Lower leg skin (tissue), 4 donors: ENCODE data around the gene FARP1. TPM values are rescaled to one million over a fixed set of nuclear protein-coding genes. Genes with fewer than 3 reads are reported as not detected.

Experiments used
- DNase-seq, 2 donors: peaks; one replicate each; pipeline ENCODE4 v3.0.0-alpha.2; 2019; ENCODE audit warnings: low spot score in 2 of 2
- H3K4me3 ChIP-seq: fragments of 200-600 bp; sonication (generic); 2 replicates; pipeline ENCODE4 v1.5.1; 2017; ENCODE audit warnings: mild to moderate bottlenecking, low read depth; ENCODE audit not compliant: poor library complexity, severe bottlenecking
- POLR2A ChIP-seq, 2 donors: fragments of 450-650 bp; IDR thresholded peaks; one replicate each; pipeline ENCODE4 v1.6.1; 2016 to 2017; ENCODE audit warnings: antibody characterized with exemption in 2 of 2, mild to moderate bottlenecking in 1 of 2, moderate library complexity in 1 of 2
- WGBS, 2 donors: methylation state at CpG; one replicate each; pipeline ENCODE4 v1.1.5; 2018; 5-methylcytosine and 5-hydroxymethylcytosine counted together
- intact Hi-C: fragments of 100-400 bp; cut with DNase I; formaldehyde crosslinking; loops from one replicate; pipeline ENCODE4 v1.15.0; 2023; ENCODE audit warnings: low total_unique reads
- total RNA-seq, 4 donors: library from RNA; depleted of rRNA; stranded (reverse); fragments of >200 nt; gene quantifications; one replicate each; pipeline ENCODE4 v1.1.0, GENCODE V29; 2016
- TF ChIP-seq, protein P1 (sequence below), 3 donors: fragments of 450-650 bp; IDR thresholded peaks; one replicate each; pipeline ENCODE4 v1.5.1; 2016; ENCODE audit warnings: antibody characterized with exemption in 3 of 3, mild to moderate bottlenecking in 3 of 3, moderate library complexity in 2 of 3

The FARP1 gene
- total RNA-seq, 4 donors from 2014 or later, result 4.9 to 26.2 (median 13.3) TPM

DNA sequence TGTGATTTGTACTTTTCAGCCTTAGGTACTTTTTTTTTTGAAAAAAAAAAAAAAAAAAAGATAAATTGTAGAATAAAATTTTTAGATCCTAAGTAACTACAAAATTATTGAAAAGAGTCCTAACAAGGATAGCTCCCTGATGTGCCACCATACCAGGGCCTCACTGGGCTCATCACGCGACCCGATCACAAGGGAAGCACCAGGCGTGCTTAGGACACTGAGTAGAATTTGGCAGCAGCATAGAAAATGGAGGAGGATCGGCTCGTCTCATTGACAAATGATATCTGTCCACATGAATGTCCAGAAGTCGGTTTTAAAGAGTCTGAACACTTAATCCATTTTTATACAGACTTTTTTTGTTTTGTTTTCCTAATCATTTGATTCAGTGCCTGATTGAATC is 255.0 kb downstream of the FARP1 start:
- DNase-seq, result no peak
- TF ChIP-seq, protein P1, sequence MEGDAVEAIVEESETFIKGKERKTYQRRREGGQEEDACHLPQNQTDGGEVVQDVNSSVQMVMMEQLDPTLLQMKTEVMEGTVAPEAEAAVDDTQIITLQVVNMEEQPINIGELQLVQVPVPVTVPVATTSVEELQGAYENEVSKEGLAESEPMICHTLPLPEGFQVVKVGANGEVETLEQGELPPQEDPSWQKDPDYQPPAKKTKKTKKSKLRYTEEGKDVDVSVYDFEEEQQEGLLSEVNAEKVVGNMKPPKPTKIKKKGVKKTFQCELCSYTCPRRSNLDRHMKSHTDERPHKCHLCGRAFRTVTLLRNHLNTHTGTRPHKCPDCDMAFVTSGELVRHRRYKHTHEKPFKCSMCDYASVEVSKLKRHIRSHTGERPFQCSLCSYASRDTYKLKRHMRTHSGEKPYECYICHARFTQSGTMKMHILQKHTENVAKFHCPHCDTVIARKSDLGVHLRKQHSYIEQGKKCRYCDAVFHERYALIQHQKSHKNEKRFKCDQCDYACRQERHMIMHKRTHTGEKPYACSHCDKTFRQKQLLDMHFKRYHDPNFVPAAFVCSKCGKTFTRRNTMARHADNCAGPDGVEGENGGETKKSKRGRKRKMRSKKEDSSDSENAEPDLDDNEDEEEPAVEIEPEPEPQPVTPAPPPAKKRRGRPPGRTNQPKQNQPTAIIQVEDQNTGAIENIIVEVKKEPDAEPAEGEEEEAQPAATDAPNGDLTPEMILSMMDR (IDR thresholded peaks at IDR 0.05), result no peak
- no peak for TF ChIP-seq POLR2A (IDR thresholded peaks at IDR 0.05)
- H3K4me3 ChIP-seq, result no peak overlapping the region
- intact Hi-C loops, result loop anchor here (5.0 kb wide), 1 partner anchor 1576 kb away; no protein-coding TSS in a partner anchor
- WGBS, 2 donors, result 82 to 86% methylated on average over 7 of the region's 7 CpGs

DNA sequence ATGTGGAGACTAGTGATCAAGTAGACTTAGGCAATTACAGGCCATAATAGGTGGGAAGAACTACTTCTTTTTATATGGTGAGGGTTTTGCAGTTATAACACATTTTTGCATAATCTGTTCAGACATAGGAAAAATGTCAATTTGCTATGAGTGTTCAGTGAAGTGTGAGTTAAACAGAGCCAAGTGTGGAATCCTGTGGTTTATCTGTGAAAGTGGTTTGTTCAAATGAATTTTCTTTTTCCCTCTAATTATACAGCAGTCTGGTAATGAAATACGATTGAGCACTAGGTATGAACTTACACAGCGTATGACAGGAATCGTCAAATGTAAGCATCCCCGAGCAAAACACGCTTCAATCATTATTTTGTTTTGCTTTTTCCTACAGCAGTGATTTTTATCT is 255.7 kb downstream of the FARP1 start:
- no peak overlapping the region for H3K4me3 ChIP-seq
- WGBS, 2 donors, result 86 to 88% methylated on average over 5 of the region's 5 CpGs
- no peak for DNase-seq
- no peak for TF ChIP-seq POLR2A (IDR thresholded peaks at IDR 0.05)
- TF ChIP-seq, protein P1 (IDR thresholded peaks at IDR 0.05), result no peak
- intact Hi-C loops, result loop anchor here (5.0 kb wide), 1 partner anchor 1576 kb away; no protein-coding TSS in a partner anchor

DNA sequence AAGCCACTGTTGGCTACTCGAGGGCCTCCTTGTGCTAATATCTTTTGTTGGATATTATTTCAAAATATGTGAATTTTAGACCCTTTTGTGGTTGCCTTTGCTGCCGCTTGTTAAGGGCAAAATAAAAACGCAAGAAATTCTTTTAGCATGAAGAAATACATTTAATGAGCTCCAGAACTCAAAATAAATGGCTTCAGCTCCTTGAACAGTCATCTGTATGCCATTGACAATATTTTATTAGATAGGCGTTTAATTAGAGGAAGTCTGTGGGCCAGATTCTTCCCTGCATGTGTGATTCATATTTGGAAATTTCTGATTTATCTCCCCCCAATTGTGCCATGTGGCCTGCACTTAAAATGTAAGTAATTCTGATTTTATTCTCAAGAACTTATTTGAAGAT is 256.9 kb downstream of the FARP1 start:
- intact Hi-C loops, result loop anchor here (5.0 kb wide), 1 partner anchor 1577 kb away; no protein-coding TSS in a partner anchor
- no peak for TF ChIP-seq POLR2A (IDR thresholded peaks at IDR 0.05)
- TF ChIP-seq, protein P1 (IDR thresholded peaks at IDR 0.05), result no peak
- H3K4me3 ChIP-seq, result no peak overlapping the region
- DNase-seq, result no peak
- 62 to 63% methylated on average over 4 of the region's 4 CpGs for WGBS, 2 donors

DNA sequence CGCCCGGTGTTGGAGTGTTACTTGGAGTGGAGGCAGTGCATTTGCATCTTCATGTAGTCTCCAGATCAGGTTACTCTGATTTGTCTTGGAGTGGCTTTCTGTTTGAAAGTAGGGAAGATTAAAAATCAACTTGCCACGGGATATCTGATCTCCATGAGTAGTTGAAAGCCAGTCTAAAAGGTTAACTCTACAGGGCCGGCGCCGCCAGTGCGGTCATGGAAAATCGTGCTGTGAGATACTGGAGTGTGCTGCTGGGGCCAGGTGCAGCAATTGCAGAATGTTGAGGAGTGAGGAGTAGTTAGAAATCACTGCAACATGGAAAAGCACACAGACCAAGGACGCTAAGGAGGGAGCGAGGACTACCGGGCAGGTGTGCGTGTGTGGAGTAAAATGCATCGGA is 259.0 kb downstream of the FARP1 start:
- DNase-seq, result no peak
- 95 to 97% methylated on average over 13 of the region's 13 CpGs for WGBS, 2 donors
- intact Hi-C loops, result no loop called here
- TF ChIP-seq, protein P1 (IDR thresholded peaks at IDR 0.05), result no peak
- no peak for TF ChIP-seq POLR2A (IDR thresholded peaks at IDR 0.05)
- H3K4me3 ChIP-seq, result no peak overlapping the region

DNA sequence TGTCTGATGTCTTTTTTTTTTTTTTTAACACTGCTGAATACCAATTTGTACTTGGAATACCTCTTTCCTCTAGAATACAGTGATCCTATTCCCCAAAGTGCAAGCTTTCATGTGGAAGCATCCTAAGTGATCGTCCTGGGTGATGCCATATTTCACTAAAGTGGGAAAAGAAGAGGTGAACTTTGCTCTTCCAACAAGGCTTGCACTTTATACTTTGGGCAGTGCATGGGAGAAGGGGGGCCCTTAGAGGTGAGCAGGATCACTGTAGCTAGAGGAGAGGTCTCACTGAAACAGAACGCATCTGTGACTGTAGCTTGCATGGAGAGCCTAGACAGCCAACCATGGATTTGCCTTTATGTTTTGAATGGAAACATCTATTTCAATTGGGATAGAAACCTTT is 260.2 kb downstream of the FARP1 start:
- WGBS, 2 donors, result 87 to 99% methylated on average over 2 of the region's 2 CpGs
- no peak overlapping the region for H3K4me3 ChIP-seq
- intact Hi-C loops, result no loop called here
- TF ChIP-seq, protein P1 (IDR thresholded peaks at IDR 0.05), result no peak
- no peak for TF ChIP-seq POLR2A (IDR thresholded peaks at IDR 0.05)
- no peak for DNase-seq

DNA sequence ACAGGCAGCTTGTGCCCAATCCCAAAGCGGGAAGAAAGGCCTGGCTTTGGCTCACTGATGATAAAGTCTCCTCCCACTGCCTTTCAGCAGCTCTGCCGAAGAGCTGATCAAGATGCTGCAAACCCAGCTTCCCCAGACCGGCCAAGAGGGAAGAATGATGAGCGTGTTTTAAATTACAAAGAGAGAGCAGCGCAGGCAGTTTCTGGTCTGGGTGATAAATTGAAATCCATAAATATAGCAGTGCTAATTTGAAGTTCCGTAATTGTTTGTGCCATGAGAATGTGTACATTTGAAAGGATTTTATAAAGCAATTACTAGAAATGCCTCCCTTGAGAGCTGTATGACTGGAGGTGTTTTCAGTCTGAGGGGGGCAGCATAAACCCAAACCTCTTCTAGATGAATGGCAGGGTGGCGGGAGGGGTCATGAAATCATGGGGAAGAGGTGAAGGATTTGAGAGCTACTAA is 262.2 kb downstream of the FARP1 start:
- DNase-seq, result peak in 1 of 2 donors; percentile 49
- TF ChIP-seq, protein P1 (IDR thresholded peaks at IDR 0.05), result no peak
- no peak for TF ChIP-seq POLR2A (IDR thresholded peaks at IDR 0.05)
- intact Hi-C loops, result no loop called here
- no peak overlapping the region for H3K4me3 ChIP-seq
- WGBS, 2 donors, result 56 to 60% methylated on average over 7 of the region's 7 CpGs
